Panc1 (cell line): Measurements from ENCODE around the gene SCNN1B. TPM values are rescaled to one million over a fixed set of nuclear protein-coding genes. Genes with fewer than 3 reads are reported as not detected.

Experiments used
- ATAC-seq: fragments of 200-7000 bp; cut with Tn5 transposase; 2 replicates; pipeline ENCODE4 v1.9.1; 2020; ENCODE audit warnings: mild to moderate bottlenecking, moderate library complexity
- BruUV-seq: library from RNA; stranded (reverse); fragments of 400-500 nt; replicated peaks from 2 replicates; lab custom pipeline; 2021; lab: Mats Ljungman, UMichigan
- CTCF ChIA-PET: fragments of 300-600 bp; sonication (Branson Sonifier 250); formaldehyde crosslinking; loops from one replicate; lab custom pipeline; 2022; ENCODE audit warnings: antibody characterized with exemption; lab: Charles Lee
- POLR2A ChIA-PET: fragments of 300-600 bp; sonication (Branson Sonifier 250); formaldehyde crosslinking; loops from one replicate; lab custom pipeline; 2022; ENCODE audit warnings: antibody characterized with exemption; lab: Charles Lee
- DNase-seq: peaks from one replicate; pipeline ENCODE4 v3.0.0-alpha.2; 2010; ENCODE audit warnings: low read depth, low spot score
- H3K27ac ChIP-seq: 2 replicates; pipeline ENCODE4 v1.5.1; 2011; ENCODE audit warnings: mild to moderate bottlenecking, low read length, inconsistent platforms
- H3K27me3 ChIP-seq: fragments of 200-500 bp; sonication (Bioruptor generic); 2 replicates; pipeline ENCODE4 v1.6.0; 2014; ENCODE audit warnings: low read length, inconsistent platforms; ENCODE audit not compliant: control insufficient read depth, insufficient read depth
- H3K36me3 ChIP-seq: fragments of 200-500 bp; sonication (Bioruptor generic); 2 replicates; pipeline ENCODE4 v1.5.1; 2014; ENCODE audit warnings: inconsistent platforms, mild to moderate bottlenecking, low read length, moderate library complexity; ENCODE audit not compliant: control insufficient read depth, insufficient read depth
- H3K4me1 ChIP-seq: 2 replicates; pipeline ENCODE4 v1.5.1; 2011; ENCODE audit warnings: inconsistent platforms, mild to moderate bottlenecking, low read length, moderate library complexity; ENCODE audit not compliant: control insufficient read depth, insufficient read depth
- H3K4me3 ChIP-seq, 2 experiments: 2 replicates each; pipeline ENCODE4 v1.5.1; 2011 to 2012; ENCODE audit warnings: low read depth in 2 of 2, low read length in 2 of 2, mild to moderate bottlenecking in 2 of 2, inconsistent platforms in 1 of 2, moderate library complexity in 1 of 2
- H3K9me3 ChIP-seq: fragments of 200-500 bp; sonication (Bioruptor generic); 2 replicates; pipeline ENCODE4 v1.5.1; 2014; ENCODE audit warnings: low read depth, mild to moderate bottlenecking, inconsistent platforms, low read length, moderate library complexity; ENCODE audit not compliant: control insufficient read depth, insufficient read depth
- CTCF ChIP-seq: fragments of 450-650 bp; IDR thresholded peaks from 2 replicates; pipeline ENCODE4 v1.5.1; 2017; ENCODE audit warnings: mild to moderate bottlenecking
- POLR2AphosphoS5 ChIP-seq: IDR thresholded peaks from 2 replicates; pipeline ENCODE4 v1.6.1; 2012; ENCODE audit warnings: mild to moderate bottlenecking, low read depth, low read length, moderate library complexity
- REST ChIP-seq, 2 experiments: IDR thresholded peaks; 2 replicates each; pipeline ENCODE4 v1.6.1; 2011 to 2012; ENCODE audit warnings: low read depth in 2 of 2, control low read depth in 1 of 2, low read length in 1 of 2, mild to moderate bottlenecking in 1 of 2, moderate library complexity in 1 of 2; ENCODE audit not compliant: insufficient read depth in 1 of 2
- SIN3A ChIP-seq: IDR thresholded peaks from 2 replicates; pipeline ENCODE4 v1.6.1; 2012; ENCODE audit warnings: low read depth, mild to moderate bottlenecking, low read length, moderate library complexity, borderline replicate concordance; ENCODE audit not compliant: insufficient read depth
- TCF7L2 ChIP-seq: IDR thresholded peaks from 2 replicates; pipeline ENCODE4 v1.6.1; 2011; ENCODE audit warnings: mild to moderate bottlenecking, low read depth, low read length, inconsistent platforms
- in situ Hi-C: cut with HindIII; loops from 2 replicates; pipeline ENCODE4 v1.10.0; 2016; ENCODE audit warnings: low sequenced_read_pairs, low pct_unique_long_range_greater_than_20kb
- intact Hi-C: fragments of 100-400 bp; cut with micrococcal nuclease; formaldehyde crosslinking; loops from one replicate; pipeline ENCODE4 v1.10.0; 2022; ENCODE audit not compliant: unreplicated experiment
- total RNA-seq: library from RNA; stranded (reverse); gene quantifications from one replicate; pipeline ENCODE4 v1.2.1, GENCODE V29; 2021; ENCODE audit not compliant: unreplicated experiment

Gene SCNN1B
- total RNA-seq, 1 experiment from 2014 or later: 10.7 TPM

GRCh38 chr16:23348579-23349469, 46.7 kb downstream of the SCNN1B start:
- BruUV-seq: no TSS peak
- DNase-seq (no peak), ATAC-seq (peak; percentile 77)
- H3K4me3 ChIP-seq: no peak overlapping the region
- no peaks in the 10 kb centered on the region for H3K9me3 ChIP-seq
- intact Hi-C loops (no loop called here), in situ Hi-C loops (no loop called here)
- no peak for TF ChIP-seq SIN3A
- TF ChIP-seq CTCF: no peak; the same call in 1 of the 2 replicates
- no peaks in the 10 kb centered on the region for H3K27me3 ChIP-seq
- H3K27ac ChIP-seq: no peak overlapping the region
- ChIA-PET POLR2A (no interaction called here), CTCF (no interaction called here)
- H3K36me3 ChIP-seq: no peaks in the 10 kb centered on the region
- H3K4me1 ChIP-seq: 0 out of 2 replicates have a peak, but pooled peaks cover 2% of the 10 kb centered on the region

- no peak for ATAC-seq
- in situ Hi-C loops: no loop called here
- intact Hi-C loops: no loop called here
- Histone ChIP-seq H3K9me3 (no peaks in the 10 kb centered on the region), H3K4me1 (no peaks in the 10 kb centered on the region), H3K36me3 (no peaks in the 10 kb centered on the region), H3K4me3 (no peak overlapping the region), H3K27ac (no peak overlapping the region), H3K27me3 (no peaks in the 10 kb centered on the region)
- CTCF ChIA-PET: no interaction called here
- TF ChIP-seq REST (IDR thresholded peaks at IDR 0.05; ENCODE audit: insufficient read depth in 1 of 2, low read depth in 2 of 2, low read length in 1 of 2) (no peak), CTCF (no peak), POLR2AphosphoS5 (no peak), SIN3A (no peak), TCF7L2 (no peak)
- DNase-seq: no peak
- BruUV-seq: no TSS peak
- POLR2A ChIA-PET: no interaction called here
These were observed 49.3 kb downstream of the SCNN1B start for GRCh38 chr16:23351360-23351759.
